GM08714 (cell line): Measurements from ENCODE around the gene KAZN.

Experiments
- H3K4me3 ChIP-seq: fragments of 200-500 bp; sonication (Bioruptor generic); 2 replicates; pipeline ENCODE4 v1.5.1; 2014; ENCODE audit warnings: mild to moderate bottlenecking, low read length, inconsistent platforms
- ZNF274 ChIP-seq: IDR thresholded peaks from 2 replicates; pipeline ENCODE4 v1.6.1; 2012; ENCODE audit warnings: mild to moderate bottlenecking, low read depth, low read length

The KAZN gene

GRCh38 chr1:14631421-14631820 lies 32.9 kb downstream of the KAZN start:
- no peak for TF ChIP-seq ZNF274
- H3K4me3 ChIP-seq: no peak overlapping the region

GRCh38 chr1:14634486-14634885 lies 36.0 kb downstream of the KAZN start:
- no peak overlapping the region for H3K4me3 ChIP-seq
- TF ChIP-seq ZNF274: no peak

- no peak overlapping the region for H3K4me3 ChIP-seq
- no peak for TF ChIP-seq ZNF274
Measured at GRCh38 chr1:14635421-14635820, 36.9 kb downstream of the KAZN start.

- H3K4me3 ChIP-seq: no peak overlapping the region
- no peak for TF ChIP-seq ZNF274
Measured at GRCh38 chr1:14636897-14637632, 38.6 kb downstream of the KAZN start.

- no peak for TF ChIP-seq ZNF274
- H3K4me3 ChIP-seq: no peak overlapping the region
Measured at GRCh38 chr1:14639291-14640050, 41.0 kb downstream of the KAZN start.

- no peak for TF ChIP-seq ZNF274
- no peak overlapping the region for H3K4me3 ChIP-seq
Measured at GRCh38 chr1:14642712-14643111, 44.2 kb downstream of the KAZN start.

- no peak for TF ChIP-seq ZNF274
- no peak overlapping the region for H3K4me3 ChIP-seq
Measured at GRCh38 chr1:14646973-14647372, 48.5 kb downstream of the KAZN start.

GRCh38 chr1:14647777-14648176 lies 49.3 kb downstream of the KAZN start:
- no peak for TF ChIP-seq ZNF274
- H3K4me3 ChIP-seq: no peak overlapping the region

- TF ChIP-seq ZNF274: no peak
- no peak overlapping the region for H3K4me3 ChIP-seq
Measured at GRCh38 chr1:14648391-14648790, 49.9 kb downstream of the KAZN start.

GRCh38 chr1:14648896-14649855 lies 50.7 kb downstream of the KAZN start:
- TF ChIP-seq ZNF274: no peak

GRCh38 chr1:14649976-14650375 lies 51.5 kb downstream of the KAZN start:
- no peak overlapping the region for H3K4me3 ChIP-seq
- TF ChIP-seq ZNF274: no peak

More at GRCh38 chr1:14648896-14649855, 50.7 kb downstream of the KAZN start:
- no peak overlapping the region for H3K4me3 ChIP-seq

- H3K4me3 ChIP-seq: no peak overlapping the region
Measured at GRCh38 chr1:14650951-14651350, 52.5 kb downstream of the KAZN start.

GRCh38 chr1:14652840-14653239 lies 54.4 kb downstream of the KAZN start:
- no peak overlapping the region for H3K4me3 ChIP-seq
- TF ChIP-seq ZNF274: no peak

More at GRCh38 chr1:14650951-14651350, 52.5 kb downstream of the KAZN start:
- TF ChIP-seq ZNF274: no peak

GRCh38 chr1:14653461-14653960 lies 55.0 kb downstream of the KAZN start:
- TF ChIP-seq ZNF274: no peak
- no peak overlapping the region for H3K4me3 ChIP-seq

GRCh38 chr1:14654554-14654953 lies 56.1 kb downstream of the KAZN start:
- TF ChIP-seq ZNF274: no peak
- no peak overlapping the region for H3K4me3 ChIP-seq
